ENCODE results near the gene LPP.

Gene LPP

DNA sequence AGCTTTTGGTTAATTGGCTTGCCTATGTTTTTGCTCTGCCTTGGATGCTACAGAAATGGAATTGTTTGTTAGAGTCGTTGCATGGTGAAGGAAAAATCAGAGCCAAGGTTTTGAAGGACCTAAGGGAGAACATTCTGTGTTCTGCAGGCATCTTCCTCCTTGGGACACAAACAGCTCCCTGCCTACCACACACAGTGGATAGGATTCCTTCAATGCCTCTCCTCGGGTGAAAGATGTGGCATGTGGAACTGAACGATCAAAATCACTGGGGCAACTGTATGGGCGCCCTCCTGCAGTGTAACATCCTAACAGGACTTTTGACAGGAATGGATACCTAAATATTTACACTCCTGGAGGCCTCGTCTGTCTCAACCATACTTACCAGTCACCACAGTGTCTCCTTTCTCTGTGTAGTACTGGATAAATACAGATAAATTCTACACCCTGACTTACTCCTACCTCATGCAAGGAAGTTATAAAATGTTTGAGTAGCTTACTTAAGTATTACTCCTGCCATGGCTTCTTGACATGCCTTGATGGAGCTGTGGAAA, 100.6 kb downstream of the LPP start:
- DNase-seq, result no peak

DNA sequence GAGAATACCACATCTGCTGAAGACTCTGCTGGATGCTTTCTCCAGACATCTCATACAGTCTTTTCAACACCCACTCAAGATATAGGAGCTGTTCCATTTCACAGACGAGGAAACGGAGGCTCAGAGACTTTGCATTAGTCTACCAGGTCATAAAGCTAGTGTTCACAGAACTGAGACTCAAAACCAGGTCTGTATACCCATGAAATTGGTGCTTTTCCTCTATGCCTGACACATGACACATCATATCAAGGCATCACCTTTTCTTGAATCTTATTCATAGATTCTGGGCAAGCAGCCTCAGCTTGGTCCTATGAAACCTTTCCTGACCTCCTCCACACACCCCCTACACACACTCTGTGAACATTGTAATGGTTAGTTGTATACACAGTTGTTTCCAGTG, 101.2 kb downstream of the LPP start:
- DNase-seq, result no peak

GRCh38 chr3:188256758-188257157, 102.8 kb downstream of the LPP start:
- no peak for DNase-seq

DNA sequence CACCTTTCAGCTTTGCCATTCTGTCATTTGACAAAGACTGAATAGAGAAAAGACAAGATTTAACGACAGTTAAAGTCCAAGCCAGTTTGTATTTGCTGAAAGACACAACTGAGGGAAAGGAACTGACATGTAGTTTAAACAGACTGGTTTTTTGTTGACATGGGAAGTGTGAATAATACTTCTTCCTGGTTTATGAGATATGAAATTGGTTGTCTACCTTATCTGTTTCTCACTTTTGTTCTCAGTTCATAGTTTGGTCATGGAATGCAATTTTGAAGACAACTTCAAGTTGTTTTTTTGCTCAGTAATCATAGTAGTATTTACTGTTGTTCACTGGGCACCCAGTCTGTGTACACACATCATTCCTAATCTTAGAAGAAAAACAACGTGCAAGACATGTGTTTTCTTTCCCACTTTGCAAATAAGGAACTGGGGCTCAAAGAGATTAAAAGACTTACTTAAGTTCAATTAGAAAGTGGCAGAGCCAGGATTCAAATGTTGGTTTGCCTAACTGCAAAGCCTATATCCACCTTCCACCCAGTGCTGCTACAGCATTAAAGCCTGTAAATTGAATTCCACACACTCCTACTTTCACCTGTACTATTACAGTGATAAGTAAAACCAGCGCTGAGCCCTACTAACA, 103.5 kb downstream of the LPP start:
- no peak for DNase-seq

- no peak for DNase-seq
Measured at GRCh38 chr3:188259191-188259590, 105.2 kb downstream of the LPP start.

GRCh38 chr3:188259596-188259995, 105.6 kb downstream of the LPP start:
- DNase-seq, result no peak

DNA sequence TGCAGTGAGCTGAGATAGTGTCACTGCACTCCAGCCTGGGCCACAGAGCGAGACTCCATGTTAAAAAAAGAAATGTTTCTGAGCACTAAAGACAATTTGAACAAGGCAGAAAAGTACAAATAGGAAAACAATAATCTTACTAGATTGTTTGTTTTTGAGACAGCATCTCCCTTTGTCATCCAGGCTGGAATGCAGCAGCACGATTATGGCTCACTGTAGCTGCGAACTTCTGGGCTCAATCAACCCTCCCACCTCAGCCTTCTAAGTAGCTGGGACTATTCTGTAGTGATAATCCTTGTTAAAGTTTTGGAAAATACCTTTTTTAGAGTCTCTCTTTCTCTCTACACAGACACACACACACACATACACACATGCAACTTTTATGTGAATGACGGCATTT, 107.1 kb downstream of the LPP start:
- DNase-seq, result no peak

- no peak for DNase-seq
Measured at GRCh38 chr3:188262488-188262887, 108.5 kb downstream of the LPP start.

DNA sequence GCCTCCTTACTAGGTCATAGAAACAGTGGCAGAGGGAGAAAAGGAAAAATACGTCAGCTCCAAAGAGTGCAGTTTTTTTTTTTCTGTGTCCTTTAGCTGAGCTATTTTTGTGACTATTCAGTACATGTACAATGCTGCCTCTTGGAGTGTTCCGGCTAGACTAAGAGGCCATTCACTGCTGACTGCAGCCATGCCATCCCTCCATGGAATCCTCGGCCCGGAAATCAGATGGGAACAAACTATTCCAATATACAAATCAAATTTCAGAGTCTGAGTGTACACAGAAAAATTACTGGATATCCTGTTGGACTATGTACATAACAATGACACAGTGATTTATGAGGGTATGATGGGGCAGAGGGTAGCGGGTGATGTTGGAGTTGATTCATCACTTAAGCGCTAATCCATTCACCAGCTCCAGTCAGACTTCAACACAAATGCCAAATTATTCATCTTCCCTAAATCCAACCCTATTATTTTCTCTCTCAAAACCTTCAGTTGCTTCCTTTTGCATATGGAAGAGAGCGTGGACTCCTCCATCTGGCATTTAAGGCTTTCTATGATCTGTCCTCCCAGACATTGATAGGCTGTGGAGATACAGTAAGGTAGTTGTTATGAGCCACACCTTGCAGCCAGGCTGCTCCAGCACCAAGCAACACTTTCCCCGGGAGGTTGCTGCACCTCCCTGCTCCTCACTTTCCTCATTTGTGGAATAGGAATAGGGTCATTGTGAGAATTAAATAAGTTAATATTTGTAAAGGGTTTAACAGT, 109.1 kb downstream of the LPP start:
- no peak for DNase-seq

- DNase-seq, result no peak
Measured at GRCh38 chr3:188264226-188265207, 110.6 kb downstream of the LPP start.

GRCh38 chr3:188266562-188267274, 112.8 kb downstream of the LPP start:
- no peak for DNase-seq

GRCh38 chr3:188267790-188268335, 113.9 kb downstream of the LPP start:
- DNase-seq, result no peak

DNA sequence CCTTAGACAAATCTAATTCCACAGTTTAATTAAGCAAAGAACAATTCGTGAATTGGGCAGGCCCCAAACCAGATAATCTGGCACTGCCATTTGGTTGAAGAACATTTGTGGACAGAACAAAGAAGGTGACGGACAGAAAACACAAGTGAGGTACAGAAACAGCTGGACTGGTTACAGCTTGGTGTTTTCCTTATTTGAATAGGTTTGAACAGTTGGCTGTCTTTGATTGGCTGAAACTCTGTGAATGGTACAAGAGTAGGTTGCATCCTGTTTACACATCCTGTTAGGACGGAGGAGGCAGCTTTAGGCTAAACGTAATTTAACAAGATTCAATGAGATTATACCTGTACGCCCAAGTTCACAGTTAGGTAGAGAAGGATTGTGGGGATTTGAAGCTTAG, 114.4 kb downstream of the LPP start:
- DNase-seq, result no peak

GRCh38 chr3:188269040-188269439, 115.1 kb downstream of the LPP start:
- no peak for DNase-seq

GRCh38 chr3:188270423-188270972, 116.5 kb downstream of the LPP start:
- no peak for DNase-seq

DNA sequence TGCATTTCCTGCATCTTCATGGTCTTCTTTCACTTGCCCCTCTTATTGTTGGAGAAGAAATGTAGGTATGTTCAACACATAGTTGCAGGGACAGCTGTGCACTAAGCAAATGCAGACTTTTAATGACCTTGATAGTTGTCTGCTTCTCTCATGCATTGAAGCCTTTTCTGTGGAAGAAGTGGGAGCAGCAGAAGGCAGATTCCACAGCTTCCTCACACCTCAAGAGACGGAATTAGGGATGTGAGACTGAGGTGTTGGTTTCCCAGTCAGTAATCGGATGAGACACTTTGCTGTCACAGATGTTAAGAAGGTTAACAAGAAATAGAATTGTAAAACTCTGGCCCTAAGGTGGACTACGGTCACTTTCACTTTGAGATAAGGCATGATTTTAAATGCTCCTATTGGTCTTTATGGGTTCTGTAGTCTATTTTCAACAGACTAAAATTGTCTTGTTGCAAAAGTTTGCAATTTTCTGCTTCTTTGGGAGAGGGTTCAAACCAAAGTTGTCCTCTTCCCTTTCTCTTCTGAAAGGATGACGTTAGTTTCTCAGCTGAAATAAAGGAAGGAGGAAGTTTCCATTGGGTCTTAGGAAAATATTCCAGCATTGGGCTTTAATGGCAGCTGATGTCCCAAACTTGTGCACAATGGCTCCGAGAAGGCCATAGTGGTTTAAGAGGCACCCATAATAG, 117.4 kb downstream of the LPP start:
- DNase-seq, result no peak

GRCh38 chr3:188272481-188273372, 118.8 kb downstream of the LPP start:
- DNase-seq, result no peak

GRCh38 chr3:188274249-188274915, 120.4 kb downstream of the LPP start:
- DNase-seq, result no peak

GRCh38 chr3:188276375-188276774, 122.4 kb downstream of the LPP start:
- DNase-seq, result no peak
